GM18502 (cell line): ENCODE measurements around the gene NPB.

ENCODE experiments used
- ATAC-seq: cut with Tn5 transposase; IDR thresholded peaks from one replicate; pipeline ENCODE4 v1.9.1; 2021; ENCODE audit warnings: mild to moderate bottlenecking; ENCODE audit not compliant: unreplicated experiment, poor library complexity

NPB gene

GRCh38 chr17:81898029-81898866 lies 3.8 kb upstream of the NPB start:
- no peak for ATAC-seq

- no peak for ATAC-seq
Observed at GRCh38 chr17:81898885-81899284, 3.2 kb upstream of the NPB start.

- no peak for ATAC-seq
Observed at GRCh38 chr17:81899514-81900166, 2.4 kb upstream of the NPB start.

- ATAC-seq: no peak
Observed at GRCh38 chr17:81900181-81900820, 1.7 kb upstream of the NPB start.

- no peak for ATAC-seq
Observed at GRCh38 chr17:81901167-81902022, 643 bp upstream of the NPB start.

GRCh38 chr17:81902653-81903414 lies 796 bp downstream of the NPB start:
- ATAC-seq: no peak

- ATAC-seq: no peak
Observed at GRCh38 chr17:81903415-81903831, 1.4 kb downstream of the NPB start.

- ATAC-seq: no peak
Observed at GRCh38 chr17:81903896-81904599, 2.0 kb downstream of the NPB start.

- ATAC-seq: no peak
Observed at GRCh38 chr17:81904600-81905423, 2.8 kb downstream of the NPB start.

- no peak for ATAC-seq
Observed at GRCh38 chr17:81905424-81905875, 3.4 kb downstream of the NPB start.

GRCh38 chr17:81905993-81906392 lies 4.0 kb downstream of the NPB start:
- no peak for ATAC-seq

GRCh38 chr17:81906476-81907218 lies 4.6 kb downstream of the NPB start:
- no peak for ATAC-seq

GRCh38 chr17:81907219-81908145 lies 5.4 kb downstream of the NPB start:
- ATAC-seq: no peak

- ATAC-seq: no peak
Observed at GRCh38 chr17:81908793-81909192, 6.8 kb downstream of the NPB start.

GRCh38 chr17:81909231-81909630 lies 7.2 kb downstream of the NPB start:
- no peak for ATAC-seq
